Calu3 (cell line): Measurements from ENCODE around the gene MTARC1. TPM values are rescaled to one million over a fixed set of nuclear protein-coding genes. Genes with fewer than 3 reads are reported as not detected.

ENCODE experiments used
- BruUV-seq: library from RNA; stranded (reverse); fragments of 400-500 nt; replicated peaks from 2 replicates; lab custom pipeline; 2021; lab: Mats Ljungman, UMichigan
- CTCF ChIA-PET: fragments of 300-600 bp; sonication (Branson Sonifier 250); formaldehyde crosslinking; loops from one replicate; lab custom pipeline; 2022; ENCODE audit warnings: antibody characterized with exemption; lab: Charles Lee
- DNase-seq: peaks from one replicate; pipeline ENCODE4 v3.0.0; 2022
- H3K27ac Mint-ChIP-seq: one replicate; pipeline ENCODE4 v1.8.0; 2022; ENCODE audit warnings: mixed read lengths; ENCODE audit not compliant: unreplicated experiment
- H3K27me3 Mint-ChIP-seq: one replicate; pipeline ENCODE4 v1.8.0; 2022; ENCODE audit warnings: mixed read lengths; ENCODE audit not compliant: unreplicated experiment
- H3K36me3 Mint-ChIP-seq: one replicate; pipeline ENCODE4 v1.8.0; 2022; ENCODE audit warnings: mild to moderate bottlenecking, moderate library complexity, mixed read lengths; ENCODE audit not compliant: insufficient read depth, unreplicated experiment
- H3K4me1 Mint-ChIP-seq: one replicate; pipeline ENCODE4 v1.8.0; 2022; ENCODE audit warnings: mild to moderate bottlenecking, low read depth, mixed read lengths; ENCODE audit not compliant: unreplicated experiment
- H3K4me3 Mint-ChIP-seq: one replicate; pipeline ENCODE4 v1.8.0; 2022; ENCODE audit warnings: mild to moderate bottlenecking, low read depth, moderate library complexity, mixed read lengths; ENCODE audit not compliant: unreplicated experiment
- H3K9me3 Mint-ChIP-seq: one replicate; pipeline ENCODE4 v1.8.0; 2022; ENCODE audit warnings: low read depth, mixed read lengths; ENCODE audit not compliant: unreplicated experiment
- intact Hi-C: fragments of 100-400 bp; cut with micrococcal nuclease; formaldehyde crosslinking; loops from one replicate; pipeline ENCODE4 v1.10.0; 2022; ENCODE audit not compliant: unreplicated experiment
- total RNA-seq: library from RNA; stranded (reverse); gene quantifications from 2 replicates; pipeline ENCODE4 v1.2.3, GENCODE V29; 2022
- TF ChIP-seq, protein P1 (sequence below): fragments of 200-600 bp; IDR thresholded peaks from one replicate; pipeline ENCODE4 v1.8.0; 2022; ENCODE audit warnings: antibody characterized with exemption; ENCODE audit not compliant: unreplicated experiment

The MTARC1 gene
- total RNA-seq, 1 experiment from 2014 or later, result 21.3 TPM

DNA sequence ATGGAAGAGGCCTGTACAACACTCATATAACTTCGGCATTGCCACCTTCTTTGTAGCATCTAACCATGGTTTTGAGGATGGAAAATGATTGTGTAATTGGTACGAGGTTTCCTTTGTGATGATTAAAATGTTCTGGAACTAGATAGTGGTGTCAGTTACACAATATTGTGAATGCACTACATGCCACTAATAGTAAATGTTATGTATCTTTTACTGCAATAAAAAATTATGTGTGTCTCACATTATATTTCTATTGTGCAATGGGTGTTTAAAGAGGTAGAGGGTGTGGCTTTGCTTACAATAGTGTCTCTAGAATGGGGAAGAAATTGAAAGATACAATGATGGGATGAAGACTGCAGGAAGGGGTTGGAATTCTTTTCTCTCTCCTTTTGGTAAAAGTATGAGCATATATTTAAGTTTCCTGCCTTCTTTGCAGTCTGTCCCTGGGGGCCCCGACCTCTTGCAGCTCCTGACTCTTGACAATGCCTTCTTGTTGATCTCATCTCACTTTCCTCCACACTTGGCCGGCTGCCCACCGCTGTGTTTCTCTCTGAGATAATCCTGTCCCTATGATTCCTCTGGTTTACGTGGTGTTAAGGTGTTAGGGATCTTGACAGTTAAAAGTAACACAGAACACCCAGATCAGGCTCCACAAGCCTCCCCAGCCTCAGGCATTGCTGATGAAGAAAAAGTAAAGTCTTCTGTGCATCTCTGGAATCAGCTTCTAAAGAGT is 39.3 kb downstream of the MTARC1 start:
- Mint-ChIP-seq H3K4me3 (no peak overlapping the region), H3K4me1 (peaks cover 7% of the 10 kb centered on the region), H3K27ac (no peak overlapping the region), H3K27me3 (peaks cover 15% of the 10 kb centered on the region), H3K36me3 (no peaks in the 10 kb centered on the region), H3K9me3 (peaks cover 1% of the 10 kb centered on the region)
- no TSS peak for BruUV-seq
- DNase-seq, result no peak
- intact Hi-C loops, result no loop called here
- TF ChIP-seq, protein P1, sequence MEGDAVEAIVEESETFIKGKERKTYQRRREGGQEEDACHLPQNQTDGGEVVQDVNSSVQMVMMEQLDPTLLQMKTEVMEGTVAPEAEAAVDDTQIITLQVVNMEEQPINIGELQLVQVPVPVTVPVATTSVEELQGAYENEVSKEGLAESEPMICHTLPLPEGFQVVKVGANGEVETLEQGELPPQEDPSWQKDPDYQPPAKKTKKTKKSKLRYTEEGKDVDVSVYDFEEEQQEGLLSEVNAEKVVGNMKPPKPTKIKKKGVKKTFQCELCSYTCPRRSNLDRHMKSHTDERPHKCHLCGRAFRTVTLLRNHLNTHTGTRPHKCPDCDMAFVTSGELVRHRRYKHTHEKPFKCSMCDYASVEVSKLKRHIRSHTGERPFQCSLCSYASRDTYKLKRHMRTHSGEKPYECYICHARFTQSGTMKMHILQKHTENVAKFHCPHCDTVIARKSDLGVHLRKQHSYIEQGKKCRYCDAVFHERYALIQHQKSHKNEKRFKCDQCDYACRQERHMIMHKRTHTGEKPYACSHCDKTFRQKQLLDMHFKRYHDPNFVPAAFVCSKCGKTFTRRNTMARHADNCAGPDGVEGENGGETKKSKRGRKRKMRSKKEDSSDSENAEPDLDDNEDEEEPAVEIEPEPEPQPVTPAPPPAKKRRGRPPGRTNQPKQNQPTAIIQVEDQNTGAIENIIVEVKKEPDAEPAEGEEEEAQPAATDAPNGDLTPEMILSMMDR, result no peak
- CTCF ChIA-PET, result no interaction called here

DNA sequence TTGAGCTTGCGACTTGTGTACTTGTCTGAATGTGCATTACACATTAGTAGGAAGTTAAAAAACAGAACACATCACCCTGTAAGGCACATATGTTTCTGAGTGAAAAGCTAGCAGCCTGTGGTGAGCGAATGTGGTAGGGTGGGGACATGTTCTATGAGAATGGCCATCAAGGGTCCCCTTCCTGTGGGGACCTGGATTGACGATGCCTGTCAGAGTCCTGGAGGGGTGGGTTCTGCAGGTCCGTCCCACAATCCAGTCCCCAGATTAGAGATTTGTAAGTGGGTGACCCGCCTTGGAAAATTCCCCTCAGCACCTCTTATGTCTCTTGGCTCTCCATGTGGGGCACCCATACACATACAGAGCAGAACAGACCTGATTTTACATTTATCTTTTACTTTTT is 40.0 kb downstream of the MTARC1 start:
- no peak for DNase-seq
- Mint-ChIP-seq H3K4me1 (peaks cover 7% of the 10 kb centered on the region), H3K4me3 (no peak overlapping the region), H3K9me3 (peaks cover 3% of the 10 kb centered on the region), H3K27me3 (peaks cover 15% of the 10 kb centered on the region), H3K36me3 (no peaks in the 10 kb centered on the region), H3K27ac (no peak overlapping the region)
- CTCF ChIA-PET, result no interaction called here
- TF ChIP-seq, protein P1, result no peak
- intact Hi-C loops, result no loop called here
- BruUV-seq, result no TSS peak

DNA sequence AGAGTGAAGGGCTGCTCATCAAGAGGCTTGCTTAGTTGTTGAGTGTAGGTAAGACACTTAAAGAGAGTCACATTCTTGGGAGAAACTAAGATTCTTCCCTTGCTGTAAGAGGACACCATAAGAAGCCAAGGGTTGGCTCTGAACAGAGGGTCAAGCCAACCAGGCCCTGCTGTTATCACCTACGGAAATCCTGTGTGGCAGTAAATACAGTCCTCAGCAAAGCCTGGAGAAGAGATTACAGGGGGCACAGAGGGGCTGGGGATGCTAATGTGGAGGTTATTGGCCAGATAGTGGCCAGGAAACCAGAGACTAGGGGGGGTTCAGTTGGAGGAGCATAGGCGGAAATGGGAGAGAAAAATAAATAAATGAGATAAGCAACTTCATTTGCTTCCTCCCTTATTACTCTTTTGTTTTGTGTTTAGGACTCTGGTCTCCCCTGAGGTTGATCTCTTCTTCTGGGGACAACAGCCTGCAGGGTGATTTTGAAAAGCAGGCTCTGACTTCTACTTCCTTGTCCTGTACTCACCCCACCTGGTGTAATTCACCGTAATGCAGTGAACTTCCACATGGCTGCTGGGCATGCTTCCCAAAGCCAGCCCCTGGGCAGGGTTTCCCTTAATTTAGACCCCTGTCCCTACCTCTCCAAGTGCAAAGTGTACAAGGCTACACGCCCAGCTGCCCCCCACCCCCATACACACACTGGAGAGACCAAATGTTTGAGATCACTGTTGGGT is 40.9 kb downstream of the MTARC1 start:
- Mint-ChIP-seq H3K27me3 (peaks cover 15% of the 10 kb centered on the region), H3K36me3 (no peaks in the 10 kb centered on the region), H3K9me3 (peaks cover 3% of the 10 kb centered on the region), H3K4me3 (no peak overlapping the region), H3K4me1 (peaks cover 7% of the 10 kb centered on the region), H3K27ac (no peak overlapping the region)
- TF ChIP-seq, protein P1, result no peak
- DNase-seq, result no peak
- no TSS peak for BruUV-seq
- intact Hi-C loops, result no loop called here
- CTCF ChIA-PET, result interaction anchor here (0.5 kb wide), 1 partner anchor 55 kb away, joined by 3 read pairs; no protein-coding TSS in a partner anchor

DNA sequence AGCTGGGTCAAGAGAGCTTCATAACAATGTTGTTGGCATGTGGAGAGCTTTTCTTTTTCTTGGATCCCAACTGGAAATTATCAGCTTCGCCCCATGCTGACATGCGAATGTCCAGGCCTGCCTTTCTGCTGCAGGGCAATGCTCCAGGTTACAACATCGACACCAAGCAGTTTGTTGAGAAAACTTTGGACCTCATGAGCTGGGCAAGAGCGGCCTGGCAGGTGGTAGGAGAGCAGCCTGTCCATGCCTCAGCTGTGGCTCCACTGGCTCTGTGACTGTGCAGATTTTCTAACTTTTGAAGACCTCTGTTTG is 41.4 kb downstream of the MTARC1 start:
- CTCF ChIA-PET, result interaction anchor here (0.5 kb wide), 1 partner anchor 54 kb away, joined by 3 read pairs; no protein-coding TSS in a partner anchor
- DNase-seq, result no peak
- Mint-ChIP-seq H3K27ac (no peak overlapping the region), H3K4me3 (no peak overlapping the region), H3K27me3 (peaks cover 15% of the 10 kb centered on the region), H3K4me1 (peaks cover 7% of the 10 kb centered on the region), H3K36me3 (no peaks in the 10 kb centered on the region), H3K9me3 (peaks cover 3% of the 10 kb centered on the region)
- BruUV-seq, result no TSS peak
- intact Hi-C loops, result no loop called here
- TF ChIP-seq, protein P1, result no peak
